ENCODE data around the gene FMNL3. TPM values are rescaled to one million over a fixed set of nuclear protein-coding genes. Genes with fewer than 3 reads are reported as not detected.

The FMNL3 gene
- total RNA-seq, 1 donor from 2014 or later, result 58.4 TPM

DNA sequence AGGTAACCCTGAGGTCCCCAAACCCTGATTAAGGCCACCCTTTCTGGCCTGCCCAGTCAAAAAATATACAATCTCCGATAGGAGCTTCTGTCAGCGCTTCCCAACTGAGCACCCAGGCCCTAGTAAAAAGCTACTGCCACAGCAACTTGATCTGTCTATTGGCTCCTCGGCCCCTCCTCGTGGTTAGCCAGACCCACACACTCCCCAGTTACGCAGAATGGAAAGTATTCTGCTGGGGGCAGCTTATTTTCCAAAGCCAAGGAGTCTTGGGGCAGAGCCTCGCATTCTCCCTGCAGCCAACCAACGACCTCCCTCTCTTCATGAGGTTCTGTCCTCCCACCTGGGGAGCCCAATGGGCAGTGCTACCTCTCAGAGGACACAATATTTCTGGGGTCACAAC, 32.1 kb downstream of the FMNL3 start:
- peak overlapping the region; percentile 81 for H3K9ac ChIP-seq (ENCODE audit: low read length)
- Mint-ChIP-seq H3K27me3 (ENCODE audit: low read depth, unreplicated experiment) (no peaks in the 10 kb centered on the region), H3K36me3 (ENCODE audit: low read depth, unreplicated experiment) (no peaks in the 10 kb centered on the region), H3K27ac (ENCODE audit: unreplicated experiment) (peak overlapping the region; percentile 14), H3K9me3 (ENCODE audit: unreplicated experiment) (no peaks in the 10 kb centered on the region), H3K4me3 (ENCODE audit: unreplicated experiment) (no peak overlapping the region), H3K4me1 (ENCODE audit: low read depth, unreplicated experiment) (peaks cover 51% of the 10 kb centered on the region)
- no peak overlapping the region for H2AFZ ChIP-seq (ENCODE audit: low read depth, low read length)
- DNase-seq (ENCODE audit: low read depth) (peak; percentile 78), FAIRE-seq (no peak)
- H3K4me3 ChIP-seq (ENCODE audit: insufficient read depth, low read depth, low read length), result no peak overlapping the region
- no peak for TF ChIP-seq EZH2 (IDR thresholded peaks at IDR 0.05; ENCODE audit: insufficient read depth, low read length)
- TF ChIP-seq, protein P1, sequence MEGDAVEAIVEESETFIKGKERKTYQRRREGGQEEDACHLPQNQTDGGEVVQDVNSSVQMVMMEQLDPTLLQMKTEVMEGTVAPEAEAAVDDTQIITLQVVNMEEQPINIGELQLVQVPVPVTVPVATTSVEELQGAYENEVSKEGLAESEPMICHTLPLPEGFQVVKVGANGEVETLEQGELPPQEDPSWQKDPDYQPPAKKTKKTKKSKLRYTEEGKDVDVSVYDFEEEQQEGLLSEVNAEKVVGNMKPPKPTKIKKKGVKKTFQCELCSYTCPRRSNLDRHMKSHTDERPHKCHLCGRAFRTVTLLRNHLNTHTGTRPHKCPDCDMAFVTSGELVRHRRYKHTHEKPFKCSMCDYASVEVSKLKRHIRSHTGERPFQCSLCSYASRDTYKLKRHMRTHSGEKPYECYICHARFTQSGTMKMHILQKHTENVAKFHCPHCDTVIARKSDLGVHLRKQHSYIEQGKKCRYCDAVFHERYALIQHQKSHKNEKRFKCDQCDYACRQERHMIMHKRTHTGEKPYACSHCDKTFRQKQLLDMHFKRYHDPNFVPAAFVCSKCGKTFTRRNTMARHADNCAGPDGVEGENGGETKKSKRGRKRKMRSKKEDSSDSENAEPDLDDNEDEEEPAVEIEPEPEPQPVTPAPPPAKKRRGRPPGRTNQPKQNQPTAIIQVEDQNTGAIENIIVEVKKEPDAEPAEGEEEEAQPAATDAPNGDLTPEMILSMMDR (IDR thresholded peaks at IDR 0.05; ENCODE audit: insufficient read depth, low read depth, low read length), result no peak
- H3K79me2 ChIP-seq (ENCODE audit: insufficient read depth, low read length), result peaks cover 86% of the 10 kb centered on the region
- H3K9me3 ChIP-seq (ENCODE audit: insufficient read depth, low read depth, low read length), result no peaks in the 10 kb centered on the region
- H3K36me3 ChIP-seq (ENCODE audit: insufficient read depth, low read length), result no peaks in the 10 kb centered on the region
- no peaks in the 10 kb centered on the region for H3K27me3 ChIP-seq (ENCODE audit: insufficient read depth, low read length)
- no peak overlapping the region for H3K4me2 ChIP-seq (ENCODE audit: low read length)
- peaks cover 54% of the 10 kb centered on the region for H4K20me1 ChIP-seq (ENCODE audit: insufficient read depth, low read length)
- peak overlapping the region; percentile 89 for H3K27ac ChIP-seq (ENCODE audit: low read depth, low read length)
- H3K4me1 ChIP-seq (ENCODE audit: insufficient read depth, low read length), result peaks cover 41% of the 10 kb centered on the region

DNA sequence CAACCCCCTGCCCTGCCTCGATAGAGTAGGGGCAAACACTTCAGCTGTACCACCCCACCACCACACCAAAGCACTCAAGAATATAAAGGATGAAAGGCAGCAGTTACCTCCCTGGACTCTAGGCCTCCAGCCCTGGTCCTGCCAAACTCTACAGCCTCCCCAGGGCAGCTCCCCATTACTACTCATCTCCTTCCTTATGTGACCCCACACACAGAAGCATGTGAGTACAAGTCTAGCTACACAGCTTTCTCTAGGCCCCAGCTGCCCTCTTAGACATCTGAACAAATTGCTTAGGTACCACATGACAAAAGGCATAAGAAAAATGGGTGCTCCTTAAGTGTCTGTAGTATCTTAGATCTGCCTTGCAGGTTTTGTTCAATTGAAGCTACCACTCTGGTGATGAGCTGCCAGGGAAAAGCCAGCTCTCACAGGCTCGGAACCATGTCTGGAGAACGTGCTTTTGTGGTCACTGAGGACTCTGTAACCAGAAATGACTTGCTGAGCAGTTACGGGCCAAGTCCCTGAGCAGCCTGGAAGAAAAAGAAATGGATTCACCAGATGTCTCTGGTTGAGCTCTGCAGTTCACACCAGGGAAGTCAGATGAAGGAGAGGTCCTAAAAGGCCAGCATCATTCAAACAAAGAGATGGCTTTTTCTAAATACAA, 32.8 kb downstream of the FMNL3 start:
- Histone ChIP-seq H3K27ac (ENCODE audit: low read depth, low read length) (peak overlapping the region; percentile 89), H3K36me3 (ENCODE audit: insufficient read depth, low read length) (no peaks in the 10 kb centered on the region), H3K4me3 (ENCODE audit: insufficient read depth, low read depth, low read length) (no peak overlapping the region), H3K27me3 (ENCODE audit: insufficient read depth, low read length) (no peaks in the 10 kb centered on the region), H3K9ac (ENCODE audit: low read length) (peak overlapping the region; percentile 81), H3K9me3 (ENCODE audit: insufficient read depth, low read depth, low read length) (no peaks in the 10 kb centered on the region), H4K20me1 (ENCODE audit: insufficient read depth, low read length) (peaks cover 51% of the 10 kb centered on the region), H2AFZ (ENCODE audit: low read depth, low read length) (peak overlapping the region; percentile 45), H3K4me1 (ENCODE audit: insufficient read depth, low read length) (peaks cover 41% of the 10 kb centered on the region), H3K79me2 (ENCODE audit: insufficient read depth, low read length) (peaks cover 86% of the 10 kb centered on the region), H3K4me2 (ENCODE audit: low read length) (peak overlapping the region; percentile 76)
- peak overlapping the region; percentile 90 for H3K27ac Mint-ChIP-seq (ENCODE audit: unreplicated experiment)
- peaks cover 3% of the 10 kb centered on the region for H3K36me3 Mint-ChIP-seq (ENCODE audit: low read depth, unreplicated experiment)
- peaks cover 54% of the 10 kb centered on the region for H3K4me1 Mint-ChIP-seq (ENCODE audit: low read depth, unreplicated experiment)
- peak; percentile 66 for DNase-seq (ENCODE audit: low read depth)
- H3K9me3 Mint-ChIP-seq (ENCODE audit: unreplicated experiment), result no peaks in the 10 kb centered on the region
- TF ChIP-seq, protein P1 (IDR thresholded peaks at IDR 0.05; ENCODE audit: insufficient read depth, low read depth, low read length), result no peak
- no peak for TF ChIP-seq EZH2 (IDR thresholded peaks at IDR 0.05; ENCODE audit: insufficient read depth, low read length)
- H3K27me3 Mint-ChIP-seq (ENCODE audit: low read depth, unreplicated experiment), result no peaks in the 10 kb centered on the region
- FAIRE-seq, result no peak
- H3K4me3 Mint-ChIP-seq (ENCODE audit: unreplicated experiment), result no peak overlapping the region

Measured in astrocyte (in vitro differentiated cells and primary cell).